Stomach smooth muscle (tissue), 2 donors: ENCODE measurements around the gene AKAP6.

Experiments
- H3K27ac ChIP-seq: one replicate; pipeline ENCODE4 v1.7.0; 2013; ENCODE audit warnings: mild to moderate bottlenecking, low read length, inconsistent platforms
- H3K27me3 ChIP-seq, 2 donors: one replicate each; pipeline ENCODE4 v1.7.0; 2013; ENCODE audit warnings: low read length in 2 of 2; ENCODE audit not compliant: insufficient read depth in 2 of 2, control insufficient read depth in 1 of 2
- H3K36me3 ChIP-seq, 2 donors: one replicate each; pipeline ENCODE4 v1.7.0; 2013; ENCODE audit warnings: low read length in 2 of 2; ENCODE audit not compliant: control insufficient read depth in 2 of 2, insufficient read depth in 2 of 2
- H3K4me1 ChIP-seq: one replicate; pipeline ENCODE4 v1.7.0; 2013; ENCODE audit warnings: low read length; ENCODE audit not compliant: control insufficient read depth, insufficient read depth
- H3K4me3 ChIP-seq, 2 donors: one replicate each; pipeline ENCODE4 v1.7.0; 2013; ENCODE audit warnings: low read length in 2 of 2
- H3K9ac ChIP-seq, 2 donors: one replicate each; pipeline ENCODE4 v1.7.0; 2013; ENCODE audit warnings: low read length in 2 of 2, mild to moderate bottlenecking in 1 of 2
- H3K9me3 ChIP-seq, 2 donors: one replicate each; pipeline ENCODE4 v1.7.0; 2013; ENCODE audit warnings: low read length in 2 of 2; ENCODE audit not compliant: control insufficient read depth in 2 of 2
- donor health status: healthy.
- donor health status: Pancreatic carcinoma.

Gene AKAP6

DNA sequence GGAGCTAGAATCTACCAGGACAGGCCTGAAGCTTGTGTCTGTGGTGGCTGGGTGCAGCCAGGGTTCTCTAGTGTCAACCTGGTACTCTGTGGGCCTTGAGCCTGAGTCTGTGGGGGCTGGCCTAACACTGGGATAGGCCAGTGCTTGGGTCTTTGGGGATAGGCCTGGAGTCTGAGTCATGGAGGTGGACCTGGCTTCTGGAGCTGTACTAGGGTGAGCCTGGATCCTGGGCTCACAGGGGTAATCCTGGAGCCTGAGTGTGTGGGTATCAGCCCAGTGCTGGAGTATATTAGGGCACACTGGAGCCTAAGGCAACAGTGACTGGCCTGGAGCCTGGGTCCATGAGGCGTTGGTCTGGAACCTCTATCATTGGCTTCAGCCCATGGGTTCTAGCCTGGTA lies 427.1 kb downstream of the AKAP6 start:
- H3K36me3 ChIP-seq: peaks cover 0 to 3% of the 10 kb centered on the region in 2 donors
- no peaks in the 10 kb centered on the region for H3K4me1 ChIP-seq
- no peaks in the 10 kb centered on the region for H3K9me3 ChIP-seq
- H3K27ac ChIP-seq: no peak overlapping the region
- no peak overlapping the region for H3K4me3 ChIP-seq
- no peaks in the 10 kb centered on the region for H3K27me3 ChIP-seq
- no peak overlapping the region for H3K9ac ChIP-seq

DNA sequence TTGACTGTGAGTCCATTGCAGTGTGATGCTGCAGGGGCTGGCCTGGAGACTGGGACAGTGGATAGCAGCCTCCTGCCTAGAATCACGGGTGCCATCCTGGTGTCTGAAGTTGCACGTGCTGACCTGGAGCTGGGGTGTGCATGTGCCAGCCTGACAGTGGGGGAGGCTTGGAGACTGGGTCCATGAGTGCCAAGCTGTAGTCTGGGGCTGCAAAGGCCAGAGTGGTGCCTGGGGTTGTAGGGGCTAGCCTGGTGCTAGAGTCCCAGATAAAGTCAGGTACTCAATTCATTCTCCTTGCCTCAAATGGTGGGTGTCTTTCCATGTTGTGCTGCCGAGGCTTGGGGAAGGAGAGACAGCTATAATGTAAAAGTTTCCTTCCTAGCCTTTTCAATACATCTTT lies 427.7 kb downstream of the AKAP6 start:
- Histone ChIP-seq H3K27me3 (no peaks in the 10 kb centered on the region), H3K36me3 (peaks cover 0 to 3% of the 10 kb centered on the region in 2 donors), H3K27ac (no peak overlapping the region)

DNA sequence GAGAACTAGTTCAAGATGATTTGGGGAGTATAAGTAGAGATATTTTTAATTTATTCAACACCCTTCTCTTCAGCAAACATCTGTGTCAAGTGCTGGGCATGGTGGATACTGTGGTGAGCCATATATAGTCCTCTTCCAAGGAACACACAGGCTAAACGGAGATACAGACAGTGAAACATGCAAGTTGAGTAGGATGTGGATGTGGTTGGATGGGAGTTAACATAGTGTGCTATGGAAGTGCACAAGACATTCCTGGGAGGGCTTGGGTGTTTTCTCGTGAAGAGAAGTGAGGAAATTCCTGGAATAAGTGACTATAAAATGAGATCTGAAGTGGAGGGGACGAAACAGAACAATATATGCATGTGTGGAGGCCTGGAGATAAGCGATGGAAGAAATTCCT lies 428.5 kb downstream of the AKAP6 start:
- Histone ChIP-seq H3K9ac (no peak overlapping the region), H3K27ac (no peak overlapping the region), H3K27me3 (no peaks in the 10 kb centered on the region), H3K4me3 (no peak overlapping the region), H3K9me3 (no peaks in the 10 kb centered on the region), H3K36me3 (peaks cover 0 to 3% of the 10 kb centered on the region in 2 donors), H3K4me1 (no peaks in the 10 kb centered on the region)

More for the DNA sequence above, 427.7 kb downstream of the AKAP6 start:
- no peak overlapping the region for H3K4me3 ChIP-seq
- no peaks in the 10 kb centered on the region for H3K4me1 ChIP-seq
- H3K9ac ChIP-seq: no peak overlapping the region
- H3K9me3 ChIP-seq: no peaks in the 10 kb centered on the region

DNA sequence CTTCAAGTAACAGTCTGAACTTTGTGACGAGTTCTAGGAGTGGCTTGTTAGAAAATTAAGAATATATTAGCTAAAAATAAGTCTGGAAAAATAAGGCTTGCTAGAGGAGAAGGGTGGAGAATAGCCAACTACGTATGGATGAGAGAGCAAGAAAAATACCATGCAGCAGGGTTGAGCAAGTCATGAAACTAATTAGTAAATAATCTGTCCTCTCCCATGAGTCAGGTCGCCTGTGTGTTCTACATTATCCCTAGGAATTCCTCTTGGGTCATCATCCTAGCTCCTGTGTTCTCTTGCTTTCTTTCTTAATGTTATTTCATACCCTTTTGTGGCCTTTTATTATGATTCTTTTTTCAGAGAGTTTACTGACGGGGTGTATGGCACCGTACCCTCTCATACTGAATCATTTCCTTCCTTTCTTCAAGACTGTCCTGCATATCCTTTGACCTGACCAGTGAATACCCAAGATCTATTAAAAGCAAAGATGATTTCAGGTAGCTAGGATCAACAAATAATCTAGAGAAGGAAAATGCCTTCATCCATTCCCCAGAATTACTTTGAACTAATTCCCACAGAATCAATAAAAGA lies 432.4 kb downstream of the AKAP6 start:
- H3K9ac ChIP-seq: no peak overlapping the region
- no peaks in the 10 kb centered on the region for H3K36me3 ChIP-seq
- no peak overlapping the region for H3K27ac ChIP-seq
- H3K4me1 ChIP-seq: no peaks in the 10 kb centered on the region
- no peaks in the 10 kb centered on the region for H3K9me3 ChIP-seq
- no peaks in the 10 kb centered on the region for H3K27me3 ChIP-seq
- no peak overlapping the region for H3K4me3 ChIP-seq

DNA sequence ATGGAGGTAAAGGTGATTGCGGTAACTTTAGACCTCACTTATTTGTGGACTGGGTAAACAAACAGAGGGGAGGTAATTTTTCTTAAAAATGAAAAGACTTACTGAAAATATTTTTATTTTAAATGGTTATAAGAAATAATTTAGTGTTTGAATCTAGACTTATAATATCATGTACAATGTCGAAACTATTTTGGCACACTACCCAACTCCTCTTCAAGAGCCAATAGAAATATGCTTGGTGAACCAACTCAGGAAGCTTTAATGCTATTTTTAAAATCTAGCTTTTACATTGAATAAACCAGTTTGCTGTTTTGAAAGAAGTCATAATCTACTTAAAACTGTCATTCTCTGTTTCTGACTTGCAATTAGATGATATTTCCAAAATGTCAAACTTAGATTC lies 433.8 kb downstream of the AKAP6 start:
- Histone ChIP-seq H3K27ac (no peak overlapping the region), H3K27me3 (no peaks in the 10 kb centered on the region), H3K9ac (no peak overlapping the region), H3K4me3 (no peak overlapping the region), H3K9me3 (no peaks in the 10 kb centered on the region), H3K4me1 (no peaks in the 10 kb centered on the region), H3K36me3 (no peaks in the 10 kb centered on the region)

DNA sequence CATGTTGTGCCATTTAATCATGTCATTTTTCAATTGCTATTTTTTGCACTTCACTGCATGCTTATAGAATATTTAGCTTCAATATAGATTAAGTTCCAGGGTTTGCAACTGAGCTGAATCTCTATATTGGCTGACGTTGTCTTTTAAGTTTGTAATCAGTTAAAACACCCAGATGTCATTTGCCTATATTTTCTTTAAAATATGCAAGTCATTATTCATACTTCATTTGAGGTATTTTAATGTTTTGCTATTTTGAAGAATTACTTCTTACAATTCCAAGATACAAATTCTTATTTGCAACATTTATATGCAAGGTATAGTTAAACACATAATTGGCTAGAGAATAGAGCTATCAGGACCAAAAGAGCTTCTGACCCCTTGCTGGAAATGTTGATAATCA lies 434.6 kb downstream of the AKAP6 start:
- Histone ChIP-seq H3K9me3 (no peaks in the 10 kb centered on the region), H3K27ac (no peak overlapping the region), H3K27me3 (no peaks in the 10 kb centered on the region), H3K4me1 (no peaks in the 10 kb centered on the region), H3K36me3 (no peaks in the 10 kb centered on the region), H3K9ac (no peak overlapping the region), H3K4me3 (no peak overlapping the region)

DNA sequence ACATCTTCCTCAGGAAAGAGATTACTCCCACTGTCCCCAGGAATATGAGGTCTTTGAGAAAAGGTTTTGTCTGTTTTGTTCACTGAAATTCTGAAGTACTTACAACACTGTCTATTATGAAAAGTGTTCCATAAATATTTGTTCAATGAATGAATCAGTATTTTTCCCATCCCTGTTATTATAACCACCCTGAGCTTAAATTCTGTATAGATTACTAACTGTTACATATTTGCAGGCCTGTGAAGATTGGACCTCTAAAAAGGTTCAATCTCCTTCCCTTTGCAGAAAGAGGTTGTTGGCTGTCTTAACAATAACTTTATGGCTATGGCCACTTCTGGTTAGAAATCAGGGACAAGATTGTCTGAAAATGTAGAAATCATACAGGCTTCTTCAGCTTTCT lies 435.0 kb downstream of the AKAP6 start:
- Histone ChIP-seq H3K27ac (no peak overlapping the region), H3K4me3 (no peak overlapping the region), H3K4me1 (no peaks in the 10 kb centered on the region), H3K36me3 (no peaks in the 10 kb centered on the region), H3K27me3 (no peaks in the 10 kb centered on the region), H3K9me3 (no peaks in the 10 kb centered on the region), H3K9ac (no peak overlapping the region)

DNA sequence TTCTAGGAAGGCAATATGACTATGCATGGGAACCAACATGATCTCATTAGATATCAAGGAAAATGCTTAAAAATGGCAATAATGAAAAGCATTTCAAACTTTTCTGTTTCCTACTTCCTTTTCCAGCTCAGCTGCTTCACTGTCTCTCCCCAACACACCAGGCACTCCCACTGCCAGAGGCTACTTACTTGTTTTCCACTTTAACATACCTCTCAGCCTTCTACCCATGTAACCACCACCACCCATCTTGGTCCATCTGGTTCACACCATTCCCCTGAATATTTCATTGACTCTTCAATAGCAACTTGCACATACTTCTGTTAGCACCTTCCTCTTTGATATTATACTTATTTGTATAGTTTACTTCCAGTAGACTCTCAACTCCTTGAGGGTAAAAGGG lies 441.3 kb downstream of the AKAP6 start:
- Histone ChIP-seq H3K9me3 (no peaks in the 10 kb centered on the region), H3K4me1 (no peaks in the 10 kb centered on the region), H3K36me3 (peaks cover 0 to 4% of the 10 kb centered on the region in 2 donors), H3K9ac (no peak overlapping the region), H3K27ac (no peak overlapping the region), H3K4me3 (no peak overlapping the region), H3K27me3 (no peaks in the 10 kb centered on the region)

DNA sequence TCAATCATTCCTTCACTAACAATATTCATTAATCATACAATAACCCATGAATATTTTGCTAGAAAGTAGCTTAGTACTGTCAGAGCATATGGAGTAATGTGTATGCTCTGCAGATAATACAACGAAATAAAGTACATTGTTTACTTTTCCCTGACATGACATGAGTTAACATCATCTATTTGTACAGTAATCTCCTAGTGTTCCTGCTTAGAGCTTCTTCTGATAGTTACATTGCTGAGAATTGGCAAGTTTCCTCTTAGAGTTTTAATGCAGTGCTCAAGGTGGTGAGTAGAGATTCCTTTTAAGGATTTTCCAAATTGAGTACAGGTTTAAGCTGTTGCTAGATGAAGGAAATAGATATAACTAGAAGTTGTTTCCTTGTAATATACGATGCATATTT lies 445.1 kb downstream of the AKAP6 start:
- no peak overlapping the region for H3K9ac ChIP-seq
- peaks cover 0 to 4% of the 10 kb centered on the region in 2 donors for H3K36me3 ChIP-seq
- H3K9me3 ChIP-seq: no peaks in the 10 kb centered on the region
- H3K4me1 ChIP-seq: no peaks in the 10 kb centered on the region
- H3K27ac ChIP-seq: no peak overlapping the region
- no peak overlapping the region for H3K4me3 ChIP-seq
- H3K27me3 ChIP-seq: no peaks in the 10 kb centered on the region

DNA sequence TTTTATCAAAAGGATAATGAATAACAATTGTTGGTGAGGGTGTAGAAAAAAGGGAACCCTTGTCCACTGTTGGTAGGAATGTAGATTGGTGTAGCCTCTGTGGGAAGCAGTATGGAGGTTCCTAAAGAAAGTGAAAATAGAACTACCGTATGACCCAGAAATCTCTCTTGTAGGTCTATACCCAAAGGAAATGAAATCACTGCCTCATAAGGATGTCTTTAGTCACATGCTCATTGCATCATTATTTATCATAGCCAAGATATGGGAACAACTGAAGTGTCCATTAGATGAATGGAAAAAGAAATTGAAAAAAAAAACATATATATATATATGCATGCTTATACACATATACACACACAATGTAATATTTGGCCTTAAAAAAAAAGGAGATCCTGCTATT lies 450.7 kb downstream of the AKAP6 start:
- Histone ChIP-seq H3K27me3 (no peaks in the 10 kb centered on the region), H3K4me1 (no peaks in the 10 kb centered on the region), H3K9ac (no peak overlapping the region), H3K4me3 (no peak overlapping the region), H3K9me3 (no peaks in the 10 kb centered on the region), H3K36me3 (no peaks in the 10 kb centered on the region), H3K27ac (no peak overlapping the region)

DNA sequence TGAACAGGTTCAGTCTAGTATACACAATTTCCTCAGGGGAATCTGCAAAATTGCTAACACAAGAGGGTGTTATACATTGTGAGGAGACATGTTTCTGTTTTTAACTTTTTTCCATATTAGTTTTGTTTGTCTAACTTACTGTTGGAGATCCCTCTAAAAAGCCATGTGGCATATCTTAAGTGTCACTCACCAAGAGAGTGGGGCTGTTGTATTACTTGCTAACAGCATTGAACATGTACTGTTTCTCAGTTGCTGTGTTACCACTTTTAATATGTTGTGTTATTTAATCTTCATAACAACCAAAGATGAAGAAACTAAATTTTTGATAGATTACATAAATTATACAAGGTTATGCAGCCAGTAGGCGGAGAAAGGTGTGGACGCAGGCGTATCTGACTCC lies 455.3 kb downstream of the AKAP6 start:
- no peaks in the 10 kb centered on the region for H3K4me1 ChIP-seq
- H3K9ac ChIP-seq: no peak overlapping the region
- H3K9me3 ChIP-seq: no peaks in the 10 kb centered on the region
- peaks cover 0 to 4% of the 10 kb centered on the region in 2 donors for H3K36me3 ChIP-seq
- H3K27ac ChIP-seq: no peak overlapping the region
- H3K4me3 ChIP-seq: no peak overlapping the region
- H3K27me3 ChIP-seq: no peaks in the 10 kb centered on the region
